Fibroblast of skin of scalp (primary cell): ENCODE results near the gene CMIP. TPM values are rescaled to one million over a fixed set of nuclear protein-coding genes. Genes with fewer than 3 reads are reported as not detected.
"Not testable (repeated sequence)": the region's sequence is repeated elsewhere in the genome, so short reads cannot be mapped to it uniquely, and the experiment has no call there.

Source experiments
- DNase-seq: peaks from one replicate; pipeline ENCODE4 v3.0.0-alpha.2; 2013
- polyA plus RNA-seq, 2 experiments: library from polyadenylated mRNA; unstranded; fragments of 120-200 nt; gene quantifications; one replicate each; pipeline ENCODE4 v1.2.1, GENCODE V29; 2013; ENCODE audit not compliant: insufficient read length in 2 of 2

Gene CMIP
- 38.7 TPM for polyA plus RNA-seq (2013, experiment 1 of 2; ENCODE audit: insufficient read length)
- polyA plus RNA-seq (2013, experiment 2 of 2; ENCODE audit: insufficient read length), result 34.6 TPM

GRCh38 chr16:81444448-81445121 lies at the start of gene CMIP:
TSS of gene CMIP (plus strand) at chr16:81444808.
- DNase-seq, result peak; percentile 89

- DNase-seq, result no peak
Observed at GRCh38 chr16:81394966-81395655, 49.5 kb upstream of the CMIP start.

- no peak for DNase-seq
Observed at GRCh38 chr16:81397058-81397878, 47.3 kb upstream of the CMIP start.

GRCh38 chr16:81397879-81398520 lies 46.6 kb upstream of the CMIP start:
- no peak for DNase-seq

GRCh38 chr16:81399909-81400308 lies 44.7 kb upstream of the CMIP start:
- DNase-seq, result no peak

GRCh38 chr16:81401035-81401950 lies 43.3 kb upstream of the CMIP start:
- peak; percentile 22 for DNase-seq

- no peak for DNase-seq
Observed at GRCh38 chr16:81403208-81403600, 41.4 kb upstream of the CMIP start.

- DNase-seq, result peak; percentile 69
Observed at GRCh38 chr16:81403601-81404391, 40.8 kb upstream of the CMIP start.

- DNase-seq, result not testable (repeated sequence)
Observed at GRCh38 chr16:81405002-81405401, 39.6 kb upstream of the CMIP start.

- peak; percentile 71 for DNase-seq
Observed at GRCh38 chr16:81405702-81406113, 38.9 kb upstream of the CMIP start.

- DNase-seq, result no peak
Observed at GRCh38 chr16:81408409-81408950, 36.1 kb upstream of the CMIP start.

GRCh38 chr16:81409016-81409556 lies 35.5 kb upstream of the CMIP start:
- no peak for DNase-seq

- DNase-seq, result no peak
Observed at GRCh38 chr16:81410643-81411293, 33.8 kb upstream of the CMIP start.

- no peak for DNase-seq
Observed at GRCh38 chr16:81413245-81413990, 31.2 kb upstream of the CMIP start.

GRCh38 chr16:81415751-81416150 lies 28.9 kb upstream of the CMIP start:
- DNase-seq, result no peak

GRCh38 chr16:81416749-81417148 lies 27.9 kb upstream of the CMIP start:
- DNase-seq, result no peak

- DNase-seq, result no peak
Observed at GRCh38 chr16:81417210-81417609, 27.4 kb upstream of the CMIP start.

- no peak for DNase-seq
Observed at GRCh38 chr16:81419806-81420205, 24.8 kb upstream of the CMIP start.

GRCh38 chr16:81421126-81421525 lies 23.5 kb upstream of the CMIP start:
- DNase-seq, result no peak
